GM04504 (cell line): ENCODE data around the gene HS3ST4.

Source experiments
- DNase-seq: peaks from one replicate; pipeline ENCODE4 v3.0.0-alpha.2; 2012; ENCODE audit warnings: low read depth

Gene HS3ST4

DNA sequence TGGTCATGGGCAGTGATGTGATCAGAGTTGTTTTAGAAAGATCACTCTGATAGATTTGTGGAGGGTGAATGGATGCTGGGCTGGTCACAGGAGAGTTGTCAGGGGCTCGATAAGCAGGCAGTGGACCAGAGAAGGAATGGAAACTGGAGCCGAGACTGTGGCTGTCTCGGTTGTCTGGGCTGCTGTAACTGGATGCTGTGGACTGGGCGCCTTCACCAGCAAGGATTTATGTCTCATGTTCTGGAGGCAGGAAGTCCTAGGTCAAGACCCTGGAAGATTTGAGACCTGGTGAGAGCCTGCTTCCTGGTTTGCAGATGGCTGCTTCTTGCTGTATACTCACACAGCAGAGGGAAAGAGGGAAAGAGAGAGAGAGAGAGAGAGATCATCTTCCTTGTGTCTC, 203.6 kb downstream of the HS3ST4 start:
- no peak for DNase-seq

DNA sequence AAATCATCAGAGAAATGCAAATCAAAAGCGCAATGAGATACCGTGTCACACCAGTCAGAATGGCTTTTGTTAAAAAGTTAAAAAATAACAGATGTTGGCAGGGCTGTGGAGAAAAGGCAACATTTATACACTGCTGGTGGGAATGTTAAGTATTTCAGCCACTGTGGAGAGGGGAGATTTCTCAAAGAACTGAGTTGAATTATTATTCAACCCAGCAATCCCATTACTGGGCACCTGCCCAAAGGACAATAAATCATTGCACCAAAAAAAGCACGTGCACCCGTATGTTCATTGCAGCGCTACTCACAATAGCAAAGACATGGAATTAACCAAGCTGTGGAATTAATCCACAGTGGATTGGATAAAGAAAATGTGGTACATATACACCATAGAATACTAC, 204.7 kb downstream of the HS3ST4 start:
- DNase-seq: no peak

DNA sequence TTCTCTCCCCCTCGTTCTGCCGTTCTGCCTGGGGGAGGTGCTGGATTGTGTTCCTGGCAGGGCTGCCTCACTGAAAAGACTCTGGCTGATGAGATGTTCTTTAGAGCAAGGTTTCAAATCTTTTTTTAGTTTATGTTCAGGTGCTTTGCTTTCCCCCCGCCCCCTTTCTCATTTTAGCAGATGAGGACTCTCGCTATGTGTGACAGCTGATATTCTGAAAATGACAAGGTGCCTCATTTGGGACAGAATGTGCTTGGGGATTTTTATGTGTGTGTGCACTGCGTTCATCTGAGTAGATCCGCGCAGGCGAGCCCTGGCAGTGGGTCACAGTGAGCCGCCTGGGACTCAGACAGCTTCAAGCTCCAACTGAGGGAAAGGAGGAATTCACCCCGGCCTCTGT, 205.9 kb downstream of the HS3ST4 start:
- no peak for DNase-seq

GRCh38 chr16:25905810-25906209, 214.1 kb downstream of the HS3ST4 start:
- DNase-seq: no peak

DNA sequence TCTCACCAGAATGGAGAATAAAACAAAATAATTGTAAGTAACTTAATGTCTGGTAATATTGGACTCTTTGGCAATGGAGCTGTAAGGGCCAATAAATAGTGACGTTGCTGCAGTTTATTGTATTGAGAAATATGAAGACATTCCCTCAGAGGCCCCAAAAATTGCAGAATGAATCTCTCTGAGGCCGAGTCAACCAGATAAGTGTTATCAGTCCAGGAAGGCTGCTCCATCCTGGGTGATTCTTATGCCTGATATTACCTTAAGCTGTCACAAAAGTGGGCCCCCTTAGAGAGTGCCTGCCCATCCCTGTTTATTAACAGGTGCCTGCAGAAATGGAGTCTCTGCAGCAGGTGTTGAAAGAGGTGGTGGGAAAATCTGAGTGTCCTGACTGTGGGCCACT, 219.2 kb downstream of the HS3ST4 start:
- DNase-seq: no peak

DNA sequence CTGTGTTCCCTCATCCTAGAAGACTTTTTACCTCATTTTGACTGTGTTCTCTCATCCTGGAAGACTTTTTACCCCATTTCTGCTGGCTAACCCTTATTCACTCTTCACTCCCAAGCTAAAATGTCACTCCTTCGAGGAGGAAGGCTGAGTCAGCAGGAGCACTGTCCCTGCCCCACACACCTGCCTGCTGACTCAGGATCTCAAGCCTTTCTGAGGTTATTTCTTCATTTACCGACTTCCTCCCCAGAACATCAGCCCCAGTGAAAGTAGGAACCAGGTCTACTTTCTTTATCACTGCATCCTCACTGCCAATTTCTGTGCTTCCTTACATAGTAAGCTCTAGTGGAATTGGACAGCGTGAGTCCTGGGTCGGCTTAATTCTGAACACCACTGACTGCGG, 220.6 kb downstream of the HS3ST4 start:
- no peak for DNase-seq

- no peak for DNase-seq
Observed at GRCh38 chr16:25914357-25914962, 222.7 kb downstream of the HS3ST4 start.

- no peak for DNase-seq
Observed at GRCh38 chr16:25916037-25916436, 224.3 kb downstream of the HS3ST4 start.

- no peak for DNase-seq
Observed at GRCh38 chr16:25922438-25922837, 230.7 kb downstream of the HS3ST4 start.

GRCh38 chr16:25925421-25925820, 233.7 kb downstream of the HS3ST4 start:
- DNase-seq: no peak

- no peak for DNase-seq
Observed at GRCh38 chr16:25931473-25932035, 239.8 kb downstream of the HS3ST4 start.

- DNase-seq: no peak
Observed at GRCh38 chr16:25941800-25942499, 250.2 kb downstream of the HS3ST4 start.

- DNase-seq: no peak
Observed at GRCh38 chr16:25950586-25951281, 259.0 kb downstream of the HS3ST4 start.

- DNase-seq: no peak
Observed at GRCh38 chr16:25951999-25952398, 260.2 kb downstream of the HS3ST4 start.

GRCh38 chr16:25952983-25953382, 261.2 kb downstream of the HS3ST4 start:
- DNase-seq: no peak

DNA sequence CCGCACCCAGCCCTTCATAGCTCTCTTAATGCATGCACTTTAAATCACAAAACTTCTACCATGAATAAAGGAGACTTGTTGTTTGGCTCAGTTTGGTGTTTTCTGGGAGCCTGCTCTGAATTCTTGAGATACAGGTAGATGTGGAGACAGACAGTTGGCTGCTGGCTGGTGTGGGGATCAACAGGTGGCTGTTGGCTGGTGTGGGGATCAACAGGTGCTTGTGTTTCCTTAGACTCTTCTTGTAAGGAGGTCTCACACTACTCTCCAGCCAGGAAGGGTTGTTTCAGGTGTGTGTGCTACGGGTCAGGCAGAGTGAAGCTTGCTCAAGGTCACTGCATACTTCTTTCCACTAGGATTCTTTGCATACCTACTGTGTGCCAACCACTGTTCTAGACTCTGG, 265.9 kb downstream of the HS3ST4 start:
- DNase-seq: no peak

GRCh38 chr16:25959221-25959620, 267.5 kb downstream of the HS3ST4 start:
- DNase-seq: no peak

- DNase-seq: no peak
Observed at GRCh38 chr16:25966172-25967097, 274.7 kb downstream of the HS3ST4 start.

- DNase-seq: no peak
Observed at GRCh38 chr16:25977121-25977520, 285.4 kb downstream of the HS3ST4 start.

DNA sequence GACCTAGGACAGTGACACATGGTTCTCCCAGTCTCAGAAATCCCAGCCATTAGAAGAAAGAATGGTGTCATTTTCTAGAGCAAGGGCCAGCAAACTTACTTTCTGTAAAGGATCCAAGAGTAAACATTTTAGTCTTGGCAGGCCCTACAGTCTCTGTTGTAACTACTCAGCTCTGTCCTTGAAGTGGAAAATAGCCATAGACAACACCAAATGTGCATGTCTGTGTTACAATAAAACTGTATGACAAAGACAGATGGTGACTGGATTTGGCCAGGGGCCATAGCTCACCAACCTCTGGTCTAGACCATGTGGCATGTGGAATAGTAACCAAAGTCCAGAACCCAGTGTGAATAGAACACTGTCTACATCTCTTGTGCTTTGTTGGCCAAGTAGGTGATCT, 286.5 kb downstream of the HS3ST4 start:
- no peak for DNase-seq

- DNase-seq: no peak
Observed at GRCh38 chr16:25988084-25988483, 296.3 kb downstream of the HS3ST4 start.

GRCh38 chr16:25988882-25989281, 297.1 kb downstream of the HS3ST4 start:
- no peak for DNase-seq
